ENCODE results near the gene PCNA. TPM values are rescaled to one million over a fixed set of nuclear protein-coding genes. Genes with fewer than 3 reads are reported as not detected.
"Not testable (repeated sequence)": the region's sequence is repeated elsewhere in the genome, so short reads cannot be mapped to it uniquely, and the experiment has no call there.

The PCNA gene
- total RNA-seq, 8 experiments from 2014 or later: 38.4 to 257 (median 86.4) TPM

DNA sequence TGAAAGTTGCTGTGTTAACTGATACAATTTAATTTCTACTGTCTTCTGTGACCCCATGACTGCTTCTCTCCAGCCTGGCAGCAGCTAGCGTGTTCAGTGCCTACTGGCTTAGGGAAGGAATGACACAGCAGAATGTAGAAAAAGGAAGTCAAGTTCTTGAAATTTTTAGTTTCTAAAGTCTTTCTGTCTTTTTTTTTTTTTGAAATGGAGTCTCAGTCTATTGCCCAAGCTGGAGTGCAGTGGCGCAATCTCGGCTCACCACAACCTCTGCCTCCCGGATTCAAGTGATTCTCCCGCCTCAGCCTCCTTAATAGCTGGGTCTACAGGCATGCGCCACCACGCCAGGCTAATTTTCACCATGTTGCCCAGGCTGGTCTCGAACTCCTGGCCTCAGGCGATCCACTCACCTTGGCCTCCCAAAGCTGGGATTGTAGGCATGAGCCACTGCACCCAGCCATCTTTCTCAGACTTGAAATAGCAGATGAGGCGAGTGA is 39.3 kb downstream of the PCNA start:
- Histone ChIP-seq H3K27ac (no peak overlapping the region), H3K4me1 (replicated peaks in 1 of 2) (no peaks in the 10 kb centered on the region), H3K4me3 (no peak overlapping the region)
- ATAC-seq (replicated peaks in 6 of 8): peak in 1 of 8 experiments; percentile 18
- in situ Hi-C loops (cut with MboI; ENCODE audit: low pct_unique_long_range_greater_than_20kb in 2 of 9, low sequenced_read_pairs in 9 of 9, unreplicated experiment in 9 of 9): loop anchor here in 1 of 9 experiments (25.0 kb wide), 2 partner anchors 93 to 293 kb away; no protein-coding TSS in a partner anchor
- 40 to 100% (median 95%) methylated on average over 1 to 10 of the region's 10 CpGs; no CpG with 5 or more reads in 2 of the 10 experiments for WGBS, 10 experiments

DNA sequence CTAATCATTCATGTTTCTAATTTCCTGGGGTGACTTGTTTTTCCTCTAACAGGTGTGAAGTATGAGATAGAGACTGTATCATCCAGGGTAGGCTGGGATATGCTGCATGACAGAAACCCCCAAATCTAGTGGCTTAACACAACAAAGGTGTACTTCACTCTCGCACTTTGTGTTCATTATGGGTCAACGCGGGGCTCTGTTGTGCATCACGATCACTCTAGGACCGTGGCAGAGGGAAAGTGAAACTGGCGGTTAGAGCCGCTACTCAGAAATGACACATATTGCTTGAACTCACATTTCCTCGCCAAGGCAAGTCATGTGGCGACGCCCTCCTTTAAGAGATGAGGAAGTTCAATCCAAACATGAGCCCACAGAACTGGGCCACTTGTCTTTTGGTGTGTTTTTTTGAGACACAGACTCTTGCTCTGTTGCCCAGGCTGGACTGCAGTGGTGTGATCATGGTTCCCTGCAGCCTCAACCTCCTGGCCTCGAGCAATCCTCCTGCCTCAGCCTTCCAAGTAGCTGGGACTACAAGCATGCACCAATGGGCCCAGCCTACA is 41.3 kb downstream of the PCNA start:
- in situ Hi-C loops (cut with MboI; ENCODE audit: low pct_unique_long_range_greater_than_20kb in 2 of 9, low sequenced_read_pairs in 9 of 9, unreplicated experiment in 9 of 9): loop anchor here in 1 of 9 experiments (25.0 kb wide), 2 partner anchors 91 to 291 kb away; no protein-coding TSS in a partner anchor
- Histone ChIP-seq H3K27ac (no peak overlapping the region), H3K4me3 (no peak overlapping the region), H3K4me1 (replicated peaks in 1 of 2) (no peaks in the 10 kb centered on the region)
- ATAC-seq (replicated peaks in 6 of 8): peak in 2 of 8 experiments; percentile 68 to 92
- WGBS, 10 experiments: 20 to 100% (median 83%) methylated on average over 1 to 11 of the region's 11 CpGs

DNA sequence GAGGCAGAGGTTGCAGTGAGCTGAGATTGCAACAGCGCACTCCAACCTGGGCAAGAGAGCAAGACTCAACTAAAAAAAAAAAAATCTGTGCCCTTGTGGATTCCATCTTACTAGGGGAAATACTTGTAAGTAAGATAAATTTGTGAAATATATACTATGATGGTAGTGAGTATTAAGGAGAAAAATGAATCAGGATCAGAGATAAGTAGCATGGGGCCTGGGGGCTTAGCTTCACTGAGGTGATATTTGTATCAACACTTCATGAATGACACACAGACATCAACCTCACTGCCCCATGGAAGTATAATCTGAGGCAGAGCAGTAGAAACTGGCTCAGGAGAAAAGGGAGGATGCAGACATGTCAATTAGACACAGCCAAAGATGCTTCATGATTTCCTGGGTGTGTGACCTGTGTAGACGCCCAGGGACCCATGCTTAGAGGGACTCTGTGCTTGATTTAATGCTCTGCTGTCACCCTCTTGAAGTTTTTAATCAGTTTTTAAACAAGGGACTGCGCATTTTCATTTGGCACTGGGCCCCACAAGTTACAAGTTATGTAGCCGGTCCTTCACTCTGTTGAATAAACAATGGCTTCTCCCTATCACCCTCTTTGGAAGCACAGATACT is 41.9 kb downstream of the PCNA start:
- Histone ChIP-seq H3K4me3 (no peak overlapping the region), H3K27ac (no peak overlapping the region), H3K4me1 (replicated peaks in 1 of 2) (no peaks in the 10 kb centered on the region)
- peak in 2 of 8 experiments; percentile 5 to 12 for ATAC-seq (replicated peaks in 6 of 8)
- in situ Hi-C loops (cut with MboI; ENCODE audit: low pct_unique_long_range_greater_than_20kb in 2 of 9, low sequenced_read_pairs in 9 of 9, unreplicated experiment in 9 of 9): loop anchor here in 1 of 9 experiments (25.0 kb wide), 2 partner anchors 91 to 291 kb away; no protein-coding TSS in a partner anchor
- WGBS, 10 experiments: 50 to 100% (median 68%) methylated on average over 1 to 3 of the region's 4 CpGs; no CpG with 5 or more reads in 2 of the 10 experiments

DNA sequence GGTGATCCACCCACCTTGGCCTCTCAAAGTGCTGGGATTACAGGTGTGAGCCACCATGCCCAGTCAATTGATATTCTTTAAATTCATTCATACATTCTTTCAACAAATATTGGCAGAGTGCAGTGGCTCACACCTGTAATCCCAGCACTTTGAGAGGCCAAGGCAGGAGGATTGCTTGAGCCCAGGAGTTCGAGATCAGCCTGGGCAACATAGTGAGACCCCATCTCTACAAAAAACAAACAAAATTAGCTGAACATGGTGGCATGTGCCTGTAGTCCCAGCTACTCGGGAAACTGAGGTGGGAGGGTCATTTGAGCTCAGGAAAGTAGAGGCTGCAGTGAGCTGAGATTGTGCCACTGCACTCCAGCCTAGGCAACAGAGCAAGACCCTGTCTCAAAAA is 42.8 kb downstream of the PCNA start:
- H3K27ac ChIP-seq; H3K4me3 ChIP-seq; ATAC-seq (replicated peaks in 6 of 8); H3K4me1 ChIP-seq (replicated peaks in 1 of 2): not testable (repeated sequence)
- in situ Hi-C loops (cut with MboI; ENCODE audit: low pct_unique_long_range_greater_than_20kb in 2 of 9, low sequenced_read_pairs in 9 of 9, unreplicated experiment in 9 of 9): loop anchor here in 1 of 9 experiments (25.0 kb wide), 2 partner anchors 90 to 290 kb away; no protein-coding TSS in a partner anchor
- 60 to 100% (median 89%) methylated on average over 1 to 2 of the region's 2 CpGs; no CpG with 5 or more reads in 4 of the 10 experiments for WGBS, 10 experiments

DNA sequence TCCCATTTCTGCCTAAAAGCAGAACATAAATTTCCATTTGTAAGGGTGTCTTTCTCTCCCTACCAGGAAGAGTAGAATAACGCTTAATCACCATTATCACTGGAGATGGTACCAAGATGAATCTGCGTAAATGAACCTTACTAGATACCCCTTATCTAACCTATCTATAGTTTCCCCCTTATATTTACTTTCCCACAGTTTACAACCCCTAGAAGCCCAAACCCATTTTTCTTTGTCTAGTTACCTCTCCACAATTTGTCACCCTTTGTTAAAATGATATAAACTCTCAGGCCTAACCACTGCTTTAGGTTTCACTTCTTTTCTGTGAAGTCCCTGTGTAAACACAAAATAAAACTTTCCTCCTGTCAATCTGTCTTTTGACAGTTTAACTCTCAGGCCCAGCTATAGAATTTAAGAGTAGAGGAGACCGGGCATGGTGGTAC is 45.5 kb downstream of the PCNA start:
- no peak overlapping the region for H3K4me3 ChIP-seq
- 73 to 100% (median 89%) methylated on average over 1 to 3 of the region's 3 CpGs; no CpG with 5 or more reads in 1 of the 10 experiments for WGBS, 10 experiments
- in situ Hi-C loops (cut with MboI; ENCODE audit: low pct_unique_long_range_greater_than_20kb in 2 of 9, low sequenced_read_pairs in 9 of 9, unreplicated experiment in 9 of 9): no loop called here
- H3K27ac ChIP-seq: no peak overlapping the region
- no peak for ATAC-seq (replicated peaks in 6 of 8)
- no peaks in the 10 kb centered on the region for H3K4me1 ChIP-seq (replicated peaks in 1 of 2)

DNA sequence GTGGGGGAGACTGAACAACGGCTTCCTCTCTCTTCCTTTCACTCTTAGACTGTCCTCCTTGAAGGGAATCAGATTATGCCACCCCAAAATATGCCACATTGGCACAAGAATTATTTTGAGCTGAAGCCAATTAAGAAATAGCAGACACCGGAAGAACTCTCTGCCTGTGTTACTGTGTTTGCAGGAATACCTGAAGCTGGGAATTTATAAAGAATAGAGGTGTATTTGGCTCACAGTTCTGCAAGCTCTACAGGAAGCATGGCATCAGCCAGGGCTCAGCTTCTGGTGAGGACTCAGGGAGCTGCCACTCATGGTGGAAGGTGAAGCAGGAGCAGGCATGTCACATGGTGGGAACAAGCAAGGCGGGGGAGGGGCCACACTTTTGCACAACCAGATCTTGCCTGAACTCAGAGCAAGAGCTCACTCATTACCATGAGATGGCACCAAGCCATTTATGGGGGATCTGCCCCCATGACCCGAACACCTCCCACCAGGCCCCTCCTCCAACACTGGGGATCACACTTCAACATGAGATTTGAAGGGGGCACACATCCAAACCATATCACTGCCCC is 46.0 kb downstream of the PCNA start:
- in situ Hi-C loops (cut with MboI; ENCODE audit: low pct_unique_long_range_greater_than_20kb in 2 of 9, low sequenced_read_pairs in 9 of 9, unreplicated experiment in 9 of 9): no loop called here
- Histone ChIP-seq H3K4me3 (no peak overlapping the region), H3K27ac (no peak overlapping the region), H3K4me1 (replicated peaks in 1 of 2) (no peaks in the 10 kb centered on the region)
- peak in 1 of 8 experiments; percentile 14 for ATAC-seq (replicated peaks in 6 of 8)
- WGBS, 10 experiments: 62 to 92% (median 80%) methylated on average over 1 to 4 of the region's 4 CpGs; no CpG with 5 or more reads in 7 of the 10 experiments

DNA sequence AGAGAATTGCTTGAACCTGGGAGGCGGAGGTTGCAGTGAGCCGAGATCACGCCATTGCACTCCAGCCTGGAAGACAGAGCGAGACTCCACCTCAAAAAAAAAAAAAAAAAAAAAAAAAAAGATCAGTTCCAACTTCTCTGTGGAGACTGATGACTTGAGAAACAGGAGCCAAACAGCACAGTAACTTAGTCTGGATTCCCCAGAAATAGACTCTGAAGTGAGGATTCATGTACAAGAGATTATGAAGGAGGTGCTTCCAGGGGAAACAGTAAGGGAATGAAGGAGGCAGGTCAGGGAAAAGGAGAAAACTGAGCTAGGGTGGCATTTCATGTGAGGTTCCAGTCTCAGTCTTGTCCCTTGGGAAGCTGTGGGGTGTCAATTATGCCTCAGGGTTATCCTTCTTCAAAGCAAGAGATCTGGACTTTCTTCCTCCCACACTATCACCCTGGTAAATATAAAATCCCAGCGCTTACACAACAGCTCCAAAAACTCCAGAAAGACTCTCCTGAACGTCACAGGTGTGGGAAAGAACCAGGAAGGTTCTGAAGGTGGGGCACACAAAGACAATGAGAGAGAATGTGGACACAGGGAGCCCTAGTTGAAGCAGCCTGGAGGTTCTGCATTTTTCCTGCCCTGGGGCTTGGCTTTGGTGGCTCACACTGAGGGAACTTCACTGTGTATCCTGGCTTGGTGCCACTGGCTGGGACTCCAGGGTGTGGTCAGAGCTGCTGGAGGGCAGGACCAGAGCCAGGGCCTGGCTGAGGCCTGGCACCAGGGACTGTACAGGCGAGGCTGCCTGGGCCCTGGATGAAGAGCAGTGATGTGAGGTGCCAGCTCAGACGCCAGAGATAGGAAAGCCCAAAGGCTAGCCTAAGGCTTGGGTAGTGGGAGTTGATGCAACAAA is 46.8 kb downstream of the PCNA start:
- ATAC-seq (replicated peaks in 6 of 8): peak in 5 of 8 experiments; percentile 33 to 99 (median 90)
- in situ Hi-C loops (cut with MboI; ENCODE audit: low pct_unique_long_range_greater_than_20kb in 2 of 9, low sequenced_read_pairs in 9 of 9, unreplicated experiment in 9 of 9): no loop called here
- 29 to 100% (median 89%) methylated on average over 1 to 6 of the region's 8 CpGs for WGBS, 10 experiments
- no peak overlapping the region for H3K4me3 ChIP-seq
- H3K4me1 ChIP-seq (replicated peaks in 1 of 2): no peaks in the 10 kb centered on the region
- no peak overlapping the region for H3K27ac ChIP-seq

DNA sequence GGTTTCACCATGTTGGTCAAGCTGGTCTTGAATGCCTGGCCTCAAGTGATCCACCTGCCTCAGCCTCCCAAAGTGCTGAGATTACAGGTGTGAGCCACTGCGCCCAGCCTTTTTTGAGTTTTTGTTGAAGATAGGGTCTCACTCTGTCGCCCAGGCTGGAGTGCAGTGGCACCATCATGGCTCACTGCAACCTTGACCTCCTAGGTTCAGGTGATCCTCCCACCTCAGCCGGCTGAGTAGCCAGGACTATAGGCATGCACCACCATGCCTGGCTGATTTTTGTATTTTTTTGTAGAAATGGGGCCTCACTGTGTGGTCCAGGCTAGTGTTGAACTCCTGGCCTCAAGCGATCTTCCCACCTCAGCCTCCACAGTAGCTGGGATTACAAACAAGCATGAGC is 47.8 kb downstream of the PCNA start:
- 100% methylated on average over 1 to 3 of the region's 4 CpGs; no CpG with 5 or more reads in 6 of the 10 experiments for WGBS, 10 experiments
- ATAC-seq (replicated peaks in 6 of 8); in situ Hi-C loops (cut with MboI; ENCODE audit: low pct_unique_long_range_greater_than_20kb in 2 of 9, low sequenced_read_pairs in 9 of 9, unreplicated experiment in 9 of 9); H3K27ac ChIP-seq; H3K4me1 ChIP-seq (replicated peaks in 1 of 2); H3K4me3 ChIP-seq: not testable (repeated sequence)

DNA sequence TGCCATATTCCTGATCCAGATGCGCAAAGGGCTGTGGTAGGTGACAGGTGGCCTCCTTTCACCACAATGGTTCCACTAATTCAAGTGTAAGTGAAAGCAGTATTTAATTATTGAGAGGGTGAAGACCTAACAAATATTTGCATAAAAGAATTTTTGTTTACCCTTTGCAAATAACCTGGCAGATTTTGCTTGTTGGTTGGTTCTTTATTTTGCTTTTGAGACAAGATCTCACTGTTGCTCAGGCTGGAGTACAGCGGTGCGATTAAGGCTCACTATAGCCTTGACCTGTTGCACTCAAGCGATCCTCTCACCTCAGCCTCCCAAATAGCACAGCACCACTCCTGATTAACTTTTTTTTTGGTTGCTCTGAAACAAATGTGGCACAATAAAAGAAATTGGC is 49.2 kb downstream of the PCNA start:
- no peaks in the 10 kb centered on the region for H3K4me1 ChIP-seq (replicated peaks in 1 of 2)
- no peak for ATAC-seq (replicated peaks in 6 of 8)

DNA sequence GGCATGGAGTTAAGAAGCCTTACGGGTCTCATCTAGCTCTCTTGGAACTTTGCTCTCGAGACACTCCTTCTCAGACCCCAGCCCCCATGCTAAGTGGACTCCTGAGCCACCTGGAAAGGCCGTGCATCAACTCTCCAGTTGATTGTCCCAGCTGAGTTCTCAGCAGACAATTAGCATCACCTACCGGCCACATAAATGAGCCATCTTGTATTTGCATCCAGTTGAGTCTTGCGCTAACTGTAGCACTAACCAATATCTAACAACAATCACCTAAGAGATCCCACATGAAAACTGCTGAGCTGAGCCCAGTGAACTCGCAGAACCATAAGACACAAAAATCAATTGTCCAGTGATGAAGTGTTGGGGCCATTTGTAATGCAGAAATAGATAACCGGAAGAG is 49.7 kb downstream of the PCNA start:
- in situ Hi-C loops (cut with MboI; ENCODE audit: low pct_unique_long_range_greater_than_20kb in 2 of 9, low sequenced_read_pairs in 9 of 9, unreplicated experiment in 9 of 9): no loop called here
- 70 to 100% (median 99%) methylated on average over 1 to 4 of the region's 7 CpGs; no CpG with 5 or more reads in 2 of the 10 experiments for WGBS, 10 experiments
- ATAC-seq (replicated peaks in 6 of 8): no peak
- Histone ChIP-seq H3K4me3 (no peak overlapping the region), H3K4me1 (replicated peaks in 1 of 2) (no peaks in the 10 kb centered on the region), H3K27ac (no peak overlapping the region)

More for the DNA sequence above, 49.2 kb downstream of the PCNA start:
- in situ Hi-C loops (cut with MboI; ENCODE audit: low pct_unique_long_range_greater_than_20kb in 2 of 9, low sequenced_read_pairs in 9 of 9, unreplicated experiment in 9 of 9): no loop called here
- Histone ChIP-seq H3K4me3 (no peak overlapping the region), H3K27ac (no peak overlapping the region)
- 92 to 100% (median 100%) methylated on average over 1 to 3 of the region's 4 CpGs; no CpG with 5 or more reads in 3 of the 10 experiments for WGBS, 10 experiments

DNA sequence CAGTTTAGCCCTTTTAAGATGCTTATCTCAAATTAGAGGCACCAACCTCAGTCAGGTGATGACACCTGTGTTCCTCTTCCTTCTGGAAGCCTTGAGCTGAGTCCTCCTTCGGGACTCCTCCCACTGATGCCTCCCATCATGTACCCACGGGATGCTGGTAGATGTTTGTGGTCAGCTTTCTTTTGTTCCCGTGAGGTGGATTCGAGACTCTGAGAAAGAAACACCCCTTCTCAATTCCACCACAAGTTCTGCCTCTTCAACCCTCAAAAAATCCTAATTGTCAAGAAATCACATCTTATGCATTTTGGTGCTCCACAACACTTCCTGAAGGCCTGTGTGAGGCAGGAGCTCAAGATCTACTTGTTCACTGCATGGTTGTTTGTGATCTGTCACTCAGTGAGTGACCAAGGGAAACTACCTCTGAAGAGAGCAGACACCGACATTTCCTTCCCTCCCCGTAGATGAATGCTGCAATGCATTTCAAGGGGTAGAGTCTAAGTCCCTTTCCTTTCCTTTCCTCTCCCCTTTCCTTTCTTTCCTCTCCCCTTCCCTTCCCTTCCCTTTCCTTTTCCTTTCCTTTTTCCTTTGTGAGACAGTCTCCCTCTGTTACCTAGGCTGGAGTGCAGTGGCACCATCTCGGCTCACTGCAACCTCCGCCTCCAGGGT is 50.5 kb downstream of the PCNA start:
- H3K27ac ChIP-seq: no peak overlapping the region
- ATAC-seq (replicated peaks in 6 of 8): no peak
- H3K4me3 ChIP-seq: no peak overlapping the region
- in situ Hi-C loops (cut with MboI; ENCODE audit: low pct_unique_long_range_greater_than_20kb in 2 of 9, low sequenced_read_pairs in 9 of 9, unreplicated experiment in 9 of 9): no loop called here
- H3K4me1 ChIP-seq (replicated peaks in 1 of 2): no peaks in the 10 kb centered on the region
- WGBS, 10 experiments: 60 to 100% (median 91%) methylated on average over 1 to 6 of the region's 8 CpGs; no CpG with 5 or more reads in 1 of the 10 experiments
